ENCODE results near the gene SF3B6. TPM values are rescaled to one million over a fixed set of nuclear protein-coding genes. Genes with fewer than 3 reads are reported as not detected.

SF3B6 gene
- total RNA-seq, 1 experiment from 2014 or later = 117 TPM

GRCh38 chr2:24054366-24055010, 21.6 kb downstream of the SF3B6 start:
- ChIA-PET POLR2A (no interaction called here), CTCF (no interaction called here)
- Mint-ChIP-seq H3K27me3 (ENCODE audit: low read depth) (no peaks in the 10 kb centered on the region), H3K9me3 (no peaks in the 10 kb centered on the region), H3K36me3 (peaks cover 22% of the 10 kb centered on the region), H3K4me3 (no peak overlapping the region), H3K4me1 (no peaks in the 10 kb centered on the region), H3K27ac (no peak overlapping the region)
- no peak for ATAC-seq
- DNase-seq (ENCODE audit: low spot score) = no peak
- TF ChIP-seq, protein P1, sequence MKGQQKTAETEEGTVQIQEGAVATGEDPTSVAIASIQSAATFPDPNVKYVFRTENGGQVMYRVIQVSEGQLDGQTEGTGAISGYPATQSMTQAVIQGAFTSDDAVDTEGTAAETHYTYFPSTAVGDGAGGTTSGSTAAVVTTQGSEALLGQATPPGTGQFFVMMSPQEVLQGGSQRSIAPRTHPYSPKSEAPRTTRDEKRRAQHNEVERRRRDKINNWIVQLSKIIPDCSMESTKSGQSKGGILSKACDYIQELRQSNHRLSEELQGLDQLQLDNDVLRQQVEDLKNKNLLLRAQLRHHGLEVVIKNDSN (CRISPR knock-in tag; IDR thresholded peaks at IDR 0.05) = no peak
- TF ChIP-seq EMX1 (CRISPR knock-in tag; IDR thresholded peaks at IDR 0.05) = no peak

DNA sequence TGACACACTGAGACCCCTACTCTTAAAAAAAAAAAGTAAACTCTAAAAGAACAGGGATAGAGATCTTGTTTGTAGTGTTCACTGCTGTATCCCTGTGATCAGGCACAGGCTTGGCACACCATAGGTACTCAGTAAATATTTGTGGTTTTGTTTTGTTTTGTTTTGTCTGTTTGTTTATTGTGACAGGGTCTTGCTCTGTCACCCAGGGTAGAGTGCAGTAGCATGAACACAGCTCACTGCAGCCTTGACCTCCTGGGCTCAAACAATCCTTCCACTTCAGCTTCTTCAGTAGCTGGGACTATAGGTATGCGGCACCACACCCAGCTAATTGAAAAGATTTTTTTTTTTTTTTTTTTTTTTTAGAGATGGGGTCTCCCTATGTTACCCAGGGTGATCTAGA, 23.2 kb downstream of the SF3B6 start:
- DNase-seq (ENCODE audit: low spot score) = no peak
- ATAC-seq = no peak
- Mint-ChIP-seq H3K4me3 (no peak overlapping the region), H3K9me3 (no peaks in the 10 kb centered on the region), H3K4me1 (peaks cover 4% of the 10 kb centered on the region; the same call in 1 of the 2 replicates), H3K27ac (no peak overlapping the region), H3K27me3 (ENCODE audit: low read depth) (no peaks in the 10 kb centered on the region), H3K36me3 (peaks cover 22% of the 10 kb centered on the region)
- CTCF ChIA-PET = interaction anchor here (2.3 kb wide), 1 partner anchor 31 kb away, joined by 5 read pairs; the partner anchor contains the start of gene TP53I3
- TF ChIP-seq ATF1 (CRISPR knock-in tag; IDR thresholded peaks at IDR 0.05) (no peak), EMX1 (CRISPR knock-in tag; IDR thresholded peaks at IDR 0.05) (no peak), MLX (CRISPR knock-in tag; IDR thresholded peaks at IDR 0.05) (no peak), ZNF121 (CRISPR knock-in tag; IDR thresholded peaks at IDR 0.05) (no peak), PRRX2 (CRISPR knock-in tag; IDR thresholded peaks at IDR 0.05) (no peak), CREB1 (CRISPR knock-in tag; IDR thresholded peaks at IDR 0.05) (no peak), GRHL2 (CRISPR knock-in tag; IDR thresholded peaks at IDR 0.05; ENCODE audit: insufficient replicate concordance, severe bottlenecking) (no peak), NR2C2 (CRISPR knock-in tag; IDR thresholded peaks at IDR 0.05) (no peak), NFYB (CRISPR knock-in tag; conservative IDR thresholded peaks at IDR 0.05; ENCODE audit: low read depth) (no peak), MXD4 (CRISPR knock-in tag; IDR thresholded peaks at IDR 0.05; ENCODE audit: borderline replicate concordance) (no peak)
- TF ChIP-seq, protein P2, sequence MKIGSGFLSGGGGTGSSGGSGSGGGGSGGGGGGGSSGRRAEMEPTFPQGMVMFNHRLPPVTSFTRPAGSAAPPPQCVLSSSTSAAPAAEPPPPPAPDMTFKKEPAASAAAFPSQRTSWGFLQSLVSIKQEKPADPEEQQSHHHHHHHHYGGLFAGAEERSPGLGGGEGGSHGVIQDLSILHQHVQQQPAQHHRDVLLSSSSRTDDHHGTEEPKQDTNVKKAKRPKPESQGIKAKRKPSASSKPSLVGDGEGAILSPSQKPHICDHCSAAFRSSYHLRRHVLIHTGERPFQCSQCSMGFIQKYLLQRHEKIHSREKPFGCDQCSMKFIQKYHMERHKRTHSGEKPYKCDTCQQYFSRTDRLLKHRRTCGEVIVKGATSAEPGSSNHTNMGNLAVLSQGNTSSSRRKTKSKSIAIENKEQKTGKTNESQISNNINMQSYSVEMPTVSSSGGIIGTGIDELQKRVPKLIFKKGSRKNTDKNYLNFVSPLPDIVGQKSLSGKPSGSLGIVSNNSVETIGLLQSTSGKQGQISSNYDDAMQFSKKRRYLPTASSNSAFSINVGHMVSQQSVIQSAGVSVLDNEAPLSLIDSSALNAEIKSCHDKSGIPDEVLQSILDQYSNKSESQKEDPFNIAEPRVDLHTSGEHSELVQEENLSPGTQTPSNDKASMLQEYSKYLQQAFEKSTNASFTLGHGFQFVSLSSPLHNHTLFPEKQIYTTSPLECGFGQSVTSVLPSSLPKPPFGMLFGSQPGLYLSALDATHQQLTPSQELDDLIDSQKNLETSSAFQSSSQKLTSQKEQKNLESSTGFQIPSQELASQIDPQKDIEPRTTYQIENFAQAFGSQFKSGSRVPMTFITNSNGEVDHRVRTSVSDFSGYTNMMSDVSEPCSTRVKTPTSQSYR (CRISPR knock-in tag; IDR thresholded peaks at IDR 0.05) = no peak
- TF ChIP-seq, protein P3, sequence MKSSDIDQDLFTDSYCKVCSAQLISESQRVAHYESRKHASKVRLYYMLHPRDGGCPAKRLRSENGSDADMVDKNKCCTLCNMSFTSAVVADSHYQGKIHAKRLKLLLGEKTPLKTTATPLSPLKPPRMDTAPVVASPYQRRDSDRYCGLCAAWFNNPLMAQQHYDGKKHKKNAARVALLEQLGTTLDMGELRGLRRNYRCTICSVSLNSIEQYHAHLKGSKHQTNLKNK (CRISPR knock-in tag; IDR thresholded peaks at IDR 0.05) = no peak
- TF ChIP-seq, protein P1 (CRISPR knock-in tag; IDR thresholded peaks at IDR 0.05) = no peak
- POLR2A ChIA-PET = no interaction called here

GRCh38 chr2:24051833-24052232, 24.3 kb downstream of the SF3B6 start:
- ChIA-PET CTCF (interaction anchor here (1.6 to 2.3 kb wide), 2 partner anchors 8 to 32 kb away, joined by 5 to 6 read pairs; partner anchors contain the start of gene TP53I3), POLR2A (no interaction called here)
- H3K4me1 Mint-ChIP-seq = peaks cover 12% of the 10 kb centered on the region

More at GRCh38 chr2:24051833-24052232, 24.3 kb downstream of the SF3B6 start:
- ATAC-seq (no peak), DNase-seq (ENCODE audit: low spot score) (no peak)
- Mint-ChIP-seq H3K27ac (no peak overlapping the region), H3K4me3 (no peak overlapping the region), H3K9me3 (no peaks in the 10 kb centered on the region), H3K36me3 (peaks cover 21% of the 10 kb centered on the region), H3K27me3 (ENCODE audit: low read depth) (no peaks in the 10 kb centered on the region)
- no peak for TF ChIP-seq CDX4 (CRISPR knock-in tag; IDR thresholded peaks at IDR 0.05; ENCODE audit: borderline replicate concordance)
- TF ChIP-seq, protein P4, sequence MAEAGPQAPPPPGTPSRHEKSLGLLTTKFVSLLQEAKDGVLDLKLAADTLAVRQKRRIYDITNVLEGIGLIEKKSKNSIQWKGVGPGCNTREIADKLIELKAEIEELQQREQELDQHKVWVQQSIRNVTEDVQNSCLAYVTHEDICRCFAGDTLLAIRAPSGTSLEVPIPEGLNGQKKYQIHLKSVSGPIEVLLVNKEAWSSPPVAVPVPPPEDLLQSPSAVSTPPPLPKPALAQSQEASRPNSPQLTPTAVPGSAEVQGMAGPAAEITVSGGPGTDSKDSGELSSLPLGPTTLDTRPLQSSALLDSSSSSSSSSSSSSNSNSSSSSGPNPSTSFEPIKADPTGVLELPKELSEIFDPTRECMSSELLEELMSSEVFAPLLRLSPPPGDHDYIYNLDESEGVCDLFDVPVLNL (CRISPR knock-in tag; IDR thresholded peaks at IDR 0.05; ENCODE audit: borderline replicate concordance, low read depth) = no peak
- no peak for TF ChIP-seq IRF1 (CRISPR knock-in tag; IDR thresholded peaks at IDR 0.05)

Measured in WTC11 (cell line).